T-helper 2 cell treated with Interferon-gamma antibody and Interleukin-4, amounts not matched to agents 5 μg/mL and 100 μg/mL, for 36 hours (primary cell): ENCODE results near the gene ACSF2.

Experiments
- DNase-seq: peaks from one replicate; pipeline ENCODE4 v3.0.0; 2021; ENCODE audit warnings: low spot score
- H3K27ac Mint-ChIP-seq: one replicate; pipeline ENCODE4 v1.8.0; 2021; ENCODE audit warnings: mild to moderate bottlenecking, mixed read lengths
- H3K27me3 Mint-ChIP-seq: one replicate; pipeline ENCODE4 v1.8.0; 2021; ENCODE audit warnings: low read depth, mixed read lengths
- H3K36me3 Mint-ChIP-seq: one replicate; pipeline ENCODE4 v1.8.0; 2021; ENCODE audit warnings: low read depth, mixed read lengths
- H3K4me1 Mint-ChIP-seq: one replicate; pipeline ENCODE4 v1.8.0; 2021; ENCODE audit warnings: low read depth, mixed read lengths
- H3K4me3 Mint-ChIP-seq: one replicate; pipeline ENCODE4 v1.8.0; 2022; ENCODE audit warnings: mild to moderate bottlenecking, moderate library complexity, mixed read lengths
- H3K9me3 Mint-ChIP-seq: one replicate; pipeline ENCODE4 v1.8.0; 2021; ENCODE audit warnings: mixed read lengths

The ACSF2 gene

DNA sequence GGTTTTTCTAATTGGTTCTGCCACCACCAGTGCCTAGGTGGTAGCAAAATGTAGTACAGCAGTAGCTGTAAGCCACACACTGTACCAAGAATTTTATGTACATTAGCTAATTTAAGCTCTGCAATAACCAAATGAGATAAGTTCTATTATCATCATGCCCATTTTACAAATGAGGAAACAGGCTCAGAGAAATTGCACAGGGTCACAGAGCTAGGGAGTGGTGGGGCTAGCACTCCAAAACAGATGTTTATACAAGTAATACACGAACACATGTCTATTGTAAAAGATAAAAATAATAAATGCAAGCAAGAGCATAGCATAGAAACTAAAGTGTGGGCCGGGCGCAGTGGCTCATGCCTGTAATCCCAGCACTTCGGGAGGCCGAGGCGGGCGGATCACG, 66.2 kb downstream of the ACSF2 start:
- H3K4me1 Mint-ChIP-seq: no peaks in the 10 kb centered on the region
- H3K9me3 Mint-ChIP-seq: no peaks in the 10 kb centered on the region
- H3K4me3 Mint-ChIP-seq: no peak overlapping the region
- H3K36me3 Mint-ChIP-seq: no peaks in the 10 kb centered on the region
- no peak overlapping the region for H3K27ac Mint-ChIP-seq
- H3K27me3 Mint-ChIP-seq: peaks cover 1% of the 10 kb centered on the region
- no peak for DNase-seq

DNA sequence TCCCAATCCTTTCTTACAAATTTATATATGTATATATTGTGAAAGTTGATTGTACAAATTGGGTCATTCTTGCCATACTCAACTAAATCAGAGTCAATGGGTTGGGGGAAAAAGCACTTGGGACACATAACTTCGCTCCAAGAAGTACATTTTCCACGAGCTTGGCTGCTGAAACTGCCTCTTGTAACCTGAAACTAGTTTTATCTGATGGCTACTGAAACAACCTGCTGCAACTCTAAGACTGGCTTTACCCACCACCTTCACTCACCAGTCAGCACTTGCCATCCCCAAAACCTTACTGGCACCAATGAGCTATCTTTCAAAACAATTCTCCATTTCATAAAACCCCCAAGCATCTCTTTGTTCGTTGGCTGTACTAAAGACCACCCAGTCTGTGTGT, 67.7 kb downstream of the ACSF2 start:
- no peak overlapping the region for H3K27ac Mint-ChIP-seq
- H3K36me3 Mint-ChIP-seq: no peaks in the 10 kb centered on the region
- no peaks in the 10 kb centered on the region for H3K4me1 Mint-ChIP-seq
- H3K9me3 Mint-ChIP-seq: no peaks in the 10 kb centered on the region
- H3K4me3 Mint-ChIP-seq: no peak overlapping the region
- H3K27me3 Mint-ChIP-seq: peaks cover 1% of the 10 kb centered on the region
- no peak for DNase-seq

DNA sequence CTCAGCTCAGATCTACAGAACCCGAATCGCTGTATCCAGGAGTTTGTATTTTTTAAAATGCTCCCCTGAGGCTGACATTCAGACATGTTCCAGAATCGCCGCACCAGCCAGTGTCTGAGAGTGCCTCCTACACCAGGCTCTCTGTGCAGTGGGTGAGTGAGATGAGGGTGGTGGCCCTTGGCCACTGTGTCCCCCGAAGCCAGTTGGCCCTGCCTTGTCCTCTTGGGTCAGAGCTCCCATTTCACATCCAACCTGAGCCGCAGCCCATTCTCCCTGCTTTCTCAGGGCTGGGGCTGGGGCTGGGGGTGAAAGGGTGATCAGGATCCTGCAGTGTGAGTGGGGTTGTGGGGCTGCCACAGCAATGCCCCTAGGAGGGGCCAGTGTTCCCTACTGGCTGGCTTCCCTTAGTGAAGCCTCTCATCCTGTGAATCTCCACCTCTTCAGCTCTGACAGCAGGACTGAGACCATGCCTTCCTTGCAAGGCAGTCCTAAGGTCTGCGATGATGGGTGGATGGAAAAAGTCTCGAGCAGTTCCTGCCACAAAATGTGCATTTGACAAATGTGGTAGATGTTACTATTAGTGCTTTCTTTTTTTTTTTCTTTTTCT, 69.3 kb downstream of the ACSF2 start:
- H3K27me3 Mint-ChIP-seq: peaks cover 3% of the 10 kb centered on the region
- H3K4me3 Mint-ChIP-seq: no peak overlapping the region

DNA sequence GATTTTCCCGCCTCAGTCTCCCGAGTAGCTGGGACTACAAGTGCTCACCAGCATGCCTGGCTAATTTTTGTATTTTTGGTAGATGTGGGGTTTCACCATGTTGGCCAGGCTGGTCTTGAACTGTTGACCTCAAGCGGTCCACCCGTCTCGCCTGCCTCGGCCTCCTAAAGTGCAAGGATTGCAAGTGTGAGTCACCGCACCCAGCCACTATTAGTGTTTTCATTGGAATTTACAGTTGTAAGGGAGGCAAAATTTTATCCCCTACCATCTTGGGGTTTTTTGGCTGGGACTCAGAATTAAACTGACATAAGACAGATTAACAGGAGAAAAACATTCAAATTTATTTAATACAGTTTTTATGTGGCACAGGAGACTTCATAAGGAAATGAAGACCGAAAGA, 69.9 kb downstream of the ACSF2 start:
- Mint-ChIP-seq H3K9me3 (no peaks in the 10 kb centered on the region), H3K4me1 (no peaks in the 10 kb centered on the region), H3K27me3 (peaks cover 3% of the 10 kb centered on the region), H3K4me3 (no peak overlapping the region), H3K27ac (no peak overlapping the region), H3K36me3 (no peaks in the 10 kb centered on the region)
- no peak for DNase-seq

More for the DNA sequence above, 69.3 kb downstream of the ACSF2 start:
- DNase-seq: no peak
- Mint-ChIP-seq H3K9me3 (no peaks in the 10 kb centered on the region), H3K36me3 (no peaks in the 10 kb centered on the region), H3K4me1 (no peaks in the 10 kb centered on the region), H3K27ac (no peak overlapping the region)

DNA sequence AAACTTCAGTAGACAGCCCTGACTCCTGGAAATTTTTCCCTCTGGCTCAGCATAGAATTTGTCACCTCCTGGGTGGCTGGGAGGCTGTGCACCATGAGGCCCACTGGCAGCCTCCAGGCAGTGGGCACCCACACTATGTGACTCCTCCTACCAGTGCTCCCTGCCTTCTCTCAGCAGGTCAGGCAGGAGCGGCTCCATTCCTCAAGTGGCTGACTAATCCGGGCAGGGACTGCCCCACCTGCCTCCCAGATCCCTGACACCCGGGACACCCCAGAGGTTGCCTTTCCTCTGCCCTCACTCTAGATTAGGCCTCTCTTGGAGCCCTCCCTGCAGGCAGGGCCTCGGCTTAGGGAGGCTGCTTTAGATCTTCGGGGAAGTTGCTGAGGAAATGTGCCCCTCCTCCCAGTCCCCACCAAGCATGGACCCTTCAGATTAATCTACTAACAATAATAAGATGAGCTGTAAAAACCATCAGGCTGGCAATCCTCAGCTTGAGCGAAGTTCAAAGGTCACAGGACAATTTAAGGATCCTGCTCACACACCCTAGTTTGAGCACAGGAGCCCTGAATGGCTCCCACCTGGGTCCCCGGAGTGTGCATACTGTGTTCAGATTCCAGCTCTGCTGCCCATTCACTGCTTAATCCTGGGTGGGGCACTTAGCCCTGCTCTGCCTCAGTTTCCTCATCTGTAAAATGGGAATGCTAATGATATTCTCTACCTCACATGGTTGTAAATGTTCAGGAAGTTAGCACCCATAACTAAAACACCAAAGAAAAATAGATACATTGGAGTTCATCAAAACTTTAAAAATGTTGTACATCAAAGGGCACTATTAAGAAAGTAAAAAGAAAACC, 72.2 kb downstream of the ACSF2 start:
- Mint-ChIP-seq H3K9me3 (no peaks in the 10 kb centered on the region), H3K4me1 (peaks cover 3% of the 10 kb centered on the region), H3K36me3 (no peaks in the 10 kb centered on the region), H3K4me3 (no peak overlapping the region), H3K27me3 (peaks cover 2% of the 10 kb centered on the region), H3K27ac (no peak overlapping the region)
- DNase-seq: no peak

DNA sequence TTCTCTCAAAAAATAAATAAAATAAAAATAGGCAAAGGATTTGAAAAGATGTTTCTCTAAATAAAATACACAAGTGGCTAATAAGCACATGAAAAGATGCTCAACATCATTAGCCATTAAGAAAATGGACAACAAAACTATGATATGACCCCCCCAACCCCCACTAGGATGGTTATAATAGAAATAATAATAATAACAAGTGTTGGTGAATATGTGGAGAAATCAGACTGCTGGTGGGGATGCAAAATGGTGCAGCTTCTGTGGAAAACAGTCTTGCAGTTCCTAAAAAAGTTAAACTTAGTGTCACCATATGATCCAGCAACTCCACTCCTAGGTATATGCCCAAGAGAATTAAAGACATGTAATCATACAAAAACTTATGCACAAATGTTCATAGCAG, 73.3 kb downstream of the ACSF2 start:
- Mint-ChIP-seq H3K27me3 (peaks cover 2% of the 10 kb centered on the region), H3K9me3 (no peaks in the 10 kb centered on the region), H3K4me1 (peaks cover 11% of the 10 kb centered on the region), H3K36me3 (no peaks in the 10 kb centered on the region), H3K27ac (no peak overlapping the region), H3K4me3 (no peak overlapping the region)
- DNase-seq: no peak

DNA sequence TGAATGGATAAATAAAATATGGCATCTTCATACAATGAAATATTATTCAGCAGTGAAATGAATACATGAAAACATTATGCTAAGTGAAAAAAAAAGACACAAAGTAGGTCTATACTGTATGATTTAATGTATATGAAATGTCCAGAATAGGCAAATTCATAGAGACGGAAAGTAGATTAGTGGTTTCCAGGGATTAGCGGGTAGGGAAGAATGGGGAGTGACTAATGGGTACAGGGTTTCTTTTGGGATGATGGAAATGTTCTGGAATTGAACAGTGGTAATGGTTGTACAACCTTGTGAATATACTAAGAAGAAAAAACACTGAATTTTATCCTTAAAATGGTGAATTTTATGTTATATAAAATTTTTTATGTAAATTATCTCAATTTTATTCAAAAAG, 73.7 kb downstream of the ACSF2 start:
- no peak for DNase-seq
- Mint-ChIP-seq H3K27ac (no peak overlapping the region), H3K4me3 (no peak overlapping the region), H3K4me1 (peaks cover 14% of the 10 kb centered on the region), H3K27me3 (peaks cover 2% of the 10 kb centered on the region), H3K36me3 (no peaks in the 10 kb centered on the region), H3K9me3 (no peaks in the 10 kb centered on the region)

DNA sequence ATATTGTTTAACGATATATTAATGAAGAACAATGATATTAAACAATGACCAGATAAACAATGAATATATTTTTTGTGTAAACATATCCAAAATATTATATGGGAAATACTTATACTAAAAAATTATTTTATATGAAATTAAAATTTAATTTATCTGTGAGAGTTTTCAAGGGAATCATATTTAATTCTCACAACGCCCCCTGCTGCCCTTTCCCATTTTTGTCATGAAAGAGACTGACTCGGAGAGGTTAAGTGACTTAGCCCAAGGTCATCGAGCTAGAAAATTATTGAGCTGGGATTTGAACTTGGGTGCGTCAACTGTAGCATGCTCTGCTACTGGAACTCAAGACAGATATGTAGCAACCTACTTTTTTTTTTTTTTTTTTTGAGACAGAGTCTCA, 75.0 kb downstream of the ACSF2 start:
- no peak overlapping the region for H3K27ac Mint-ChIP-seq
- peaks cover 18% of the 10 kb centered on the region for H3K4me1 Mint-ChIP-seq
- H3K4me3 Mint-ChIP-seq: no peak overlapping the region
- no peaks in the 10 kb centered on the region for H3K9me3 Mint-ChIP-seq
- peaks cover 2% of the 10 kb centered on the region for H3K27me3 Mint-ChIP-seq
- no peaks in the 10 kb centered on the region for H3K36me3 Mint-ChIP-seq
- DNase-seq: no peak

DNA sequence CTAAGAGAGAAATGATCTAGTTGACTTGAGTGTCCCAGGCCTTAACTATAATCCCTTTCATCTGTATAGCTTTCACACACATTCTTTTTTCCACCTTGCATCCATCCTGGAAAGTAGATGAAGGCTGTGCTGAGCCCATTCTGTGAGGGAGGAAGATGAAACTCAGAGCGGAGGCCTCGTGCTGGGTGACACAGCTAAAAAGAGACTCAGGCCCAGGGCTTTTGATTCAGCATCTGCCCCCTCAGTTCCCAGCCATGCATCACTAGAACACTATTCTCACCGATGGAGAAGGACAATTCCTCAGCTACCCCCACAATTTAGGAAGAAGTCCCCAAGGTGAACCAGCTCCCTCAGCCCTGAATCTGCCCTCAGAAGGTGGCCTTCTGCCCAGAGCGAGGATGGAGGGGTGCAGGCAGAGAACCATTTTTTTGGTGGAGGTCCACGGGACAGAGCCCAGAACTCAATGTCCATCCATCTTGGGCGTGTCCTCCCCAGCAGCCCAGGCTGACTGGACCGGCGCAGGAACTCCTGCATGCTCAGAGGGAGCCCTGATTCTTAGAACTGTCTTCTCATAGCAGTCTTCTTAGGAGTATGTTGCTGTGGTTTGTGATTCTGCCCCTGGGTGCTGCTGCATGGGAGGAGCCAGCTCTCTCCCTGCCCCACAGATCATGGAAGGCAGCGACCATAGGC, 76.4 kb downstream of the ACSF2 start:
- H3K9me3 Mint-ChIP-seq: no peaks in the 10 kb centered on the region
- H3K27ac Mint-ChIP-seq: no peak overlapping the region
- peaks cover 18% of the 10 kb centered on the region for H3K4me1 Mint-ChIP-seq
- no peak for DNase-seq
- H3K27me3 Mint-ChIP-seq: peaks cover 2% of the 10 kb centered on the region
- no peaks in the 10 kb centered on the region for H3K36me3 Mint-ChIP-seq
- no peak overlapping the region for H3K4me3 Mint-ChIP-seq

DNA sequence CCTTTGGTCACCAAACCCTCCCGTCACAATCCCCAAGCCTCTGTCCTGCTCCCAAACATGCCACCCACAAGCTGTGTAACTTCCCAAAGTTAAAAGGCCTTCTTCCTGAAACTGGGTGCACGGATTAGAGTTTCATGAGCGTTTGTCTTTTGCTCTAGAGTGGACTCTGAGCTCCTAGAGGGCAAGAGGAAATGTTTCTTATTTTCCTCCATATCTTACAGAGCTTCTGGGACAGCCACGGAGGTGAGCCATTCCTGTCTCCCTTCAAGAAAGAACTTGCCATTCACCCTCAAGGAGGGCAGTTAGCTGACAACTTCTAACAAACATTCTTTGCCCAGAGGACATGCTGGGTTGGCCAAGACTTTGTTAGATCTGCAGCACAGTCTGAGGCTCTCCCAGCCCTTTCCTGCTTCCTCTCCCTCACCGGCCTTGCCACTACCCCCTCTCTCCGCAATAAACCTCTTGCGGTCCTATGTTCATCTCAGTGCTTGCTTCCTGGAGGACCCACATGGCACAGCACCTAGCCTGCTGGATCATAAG, 79.6 kb downstream of the ACSF2 start:
- H3K27ac Mint-ChIP-seq: peak overlapping the region; percentile 11
- no peak overlapping the region for H3K4me3 Mint-ChIP-seq
- H3K36me3 Mint-ChIP-seq: peaks cover 3% of the 10 kb centered on the region
- peaks cover 40% of the 10 kb centered on the region for H3K4me1 Mint-ChIP-seq
- no peak for DNase-seq
- no peaks in the 10 kb centered on the region for H3K27me3 Mint-ChIP-seq
- no peaks in the 10 kb centered on the region for H3K9me3 Mint-ChIP-seq

DNA sequence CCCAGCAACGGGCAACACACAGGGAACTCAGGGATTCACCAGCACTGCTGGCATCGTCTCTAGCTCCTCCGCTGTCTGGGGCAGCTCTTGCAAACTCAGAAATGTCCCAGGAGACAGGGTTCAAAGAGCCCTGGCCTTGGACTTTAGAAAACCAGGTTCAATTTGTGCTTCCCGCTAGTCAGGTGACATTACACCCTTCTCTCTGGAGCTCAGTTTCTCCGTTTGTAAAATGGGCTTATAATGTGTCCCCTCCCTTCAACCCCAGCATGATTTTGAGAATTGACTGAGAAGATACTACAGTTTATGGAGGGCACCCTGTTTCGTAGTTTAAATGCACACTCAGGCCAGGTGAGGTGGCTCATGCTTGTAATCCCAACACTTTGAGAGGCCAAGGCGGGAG, 80.3 kb downstream of the ACSF2 start:
- DNase-seq: no peak
- Mint-ChIP-seq H3K4me3 (no peak overlapping the region), H3K4me1 (peaks cover 47% of the 10 kb centered on the region), H3K27me3 (no peaks in the 10 kb centered on the region), H3K36me3 (peaks cover 3% of the 10 kb centered on the region), H3K9me3 (no peaks in the 10 kb centered on the region), H3K27ac (no peak overlapping the region)

DNA sequence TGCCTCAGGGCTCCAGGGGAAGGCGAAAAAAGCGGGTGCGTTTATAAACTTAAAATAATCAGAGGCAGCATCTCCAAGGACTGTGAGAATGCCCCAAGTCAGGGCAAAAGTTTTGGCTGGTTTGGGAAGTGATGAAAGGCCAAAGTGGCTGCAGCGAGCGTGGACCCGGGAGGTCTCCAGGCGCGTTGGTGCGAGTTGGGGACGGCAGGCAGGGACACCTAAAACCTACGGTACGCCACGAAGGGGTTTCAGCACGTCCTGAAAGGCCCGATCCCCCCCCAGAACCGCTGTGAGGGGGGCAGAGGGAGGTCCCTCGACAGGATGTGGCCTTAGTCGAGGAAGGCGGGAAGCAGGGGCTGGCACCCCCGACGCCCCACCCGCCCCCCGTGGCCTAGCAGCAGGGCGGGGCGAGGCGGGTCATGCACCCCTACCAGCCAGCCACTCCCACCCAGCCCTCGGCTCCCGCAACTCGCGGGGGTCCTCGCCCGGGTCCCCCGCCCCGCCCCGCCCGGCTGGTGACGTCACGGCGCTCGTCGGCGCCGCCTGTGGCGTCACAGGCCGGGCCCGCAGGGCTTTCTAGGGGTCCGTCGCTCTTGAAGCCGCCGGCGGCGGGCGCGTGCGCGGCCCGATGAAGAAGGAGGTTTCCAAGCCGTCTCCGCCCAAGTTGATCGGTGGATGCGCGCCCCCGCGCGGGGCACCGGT, 82.0 kb downstream of the ACSF2 start, which contains the start of gene MYCBPAP:
Gene MYCBPAP, plus strand, starts transcription at position 569 of the 702 bp plus-strand sequence. CDS start 236 bp downstream, outside the sequence.
- H3K9me3 Mint-ChIP-seq: no peaks in the 10 kb centered on the region
- peaks cover 3% of the 10 kb centered on the region for H3K36me3 Mint-ChIP-seq
- no peaks in the 10 kb centered on the region for H3K27me3 Mint-ChIP-seq
- H3K4me1 Mint-ChIP-seq: peaks cover 54% of the 10 kb centered on the region
- DNase-seq: peak; percentile 83
- H3K4me3 Mint-ChIP-seq: peak within 1 kb of the TSS; percentile 95
- H3K27ac Mint-ChIP-seq: peak within 1 kb of the TSS; percentile 96

DNA sequence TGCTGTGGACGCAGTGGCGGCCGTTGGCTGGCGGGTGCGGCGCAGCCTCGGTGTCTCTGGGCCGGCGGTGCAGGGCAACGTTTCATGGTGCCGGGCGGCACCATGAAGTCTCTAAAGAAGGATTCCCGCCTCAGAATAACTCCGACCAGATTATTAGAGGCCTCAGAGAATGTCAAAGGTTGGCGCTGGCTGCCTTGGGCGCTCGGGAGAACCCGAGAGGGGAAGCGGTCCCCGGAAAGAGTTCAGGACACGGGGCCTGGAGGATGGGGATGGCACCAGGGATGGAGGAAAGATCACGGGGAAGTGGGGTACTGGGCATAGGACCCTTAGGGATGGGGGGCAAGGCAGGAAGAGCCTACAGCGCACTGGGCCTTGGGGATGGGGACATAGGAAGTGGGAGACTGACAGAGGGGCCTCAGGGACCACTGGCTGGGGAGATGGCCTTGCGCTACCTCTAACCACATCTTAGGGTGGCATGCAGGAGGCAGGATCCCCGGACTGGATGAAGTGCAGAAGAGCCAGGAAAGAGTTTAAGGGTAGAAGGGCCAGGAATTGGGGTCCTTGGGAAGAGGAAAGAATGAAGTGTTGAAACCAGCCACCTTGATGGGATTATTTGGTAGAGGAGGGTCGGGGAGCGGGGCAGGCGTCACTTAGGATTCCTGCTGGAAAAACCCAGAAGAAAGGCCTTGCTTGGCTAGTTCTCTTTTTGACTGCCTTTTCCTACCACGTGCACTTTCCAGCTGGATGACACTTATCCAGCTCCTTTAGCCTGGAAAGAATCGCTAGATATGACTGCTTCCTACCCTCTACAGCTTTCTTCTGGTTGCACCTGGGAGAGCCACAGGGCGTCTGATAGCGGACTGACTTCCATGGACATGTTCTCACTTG, 82.8 kb downstream of the ACSF2 start:
- Mint-ChIP-seq H3K27ac (peak overlapping the region; percentile 92), H3K27me3 (no peaks in the 10 kb centered on the region), H3K4me1 (peaks cover 49% of the 10 kb centered on the region), H3K9me3 (no peaks in the 10 kb centered on the region), H3K36me3 (peaks cover 3% of the 10 kb centered on the region), H3K4me3 (peak overlapping the region; percentile 95)
- DNase-seq: no peak
